GM12873 (cell line): ENCODE measurements around the gene PHF5A.

ENCODE experiments used
- CTCF ChIP-seq: IDR thresholded peaks from 2 replicates; pipeline ENCODE4 v1.5.1; 2012; ENCODE audit warnings: low read depth, mild to moderate bottlenecking, moderate library complexity, low read length, control low read depth; ENCODE audit not compliant: insufficient read depth; ENCODE audit errors: missing control alignments

Gene PHF5A

GRCh38 chr22:41478473-41478872 lies 10.0 kb upstream of the PHF5A start:
- TF ChIP-seq CTCF, result no peak

- no peak for TF ChIP-seq CTCF
These were observed 6.5 kb upstream of the PHF5A start for GRCh38 chr22:41474872-41475451.

DNA sequence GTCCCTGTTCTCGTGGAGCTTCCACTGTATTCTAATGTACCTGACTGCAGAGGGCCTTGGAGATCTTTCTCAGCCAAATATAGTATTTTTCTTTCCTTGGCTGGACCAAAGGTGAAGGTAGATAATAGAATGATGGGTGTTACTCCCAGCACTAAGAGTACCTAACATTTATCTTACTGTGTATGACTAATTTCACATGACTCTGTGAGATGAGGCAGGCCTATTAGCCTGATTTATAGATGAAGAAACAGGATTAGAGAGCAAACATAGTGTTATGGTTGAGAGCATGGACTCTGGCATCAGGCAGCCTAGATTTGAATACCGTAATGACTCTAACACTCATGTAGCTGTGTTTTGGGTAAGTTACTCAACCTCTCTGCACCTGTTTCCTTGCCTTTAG lies 3.1 kb upstream of the PHF5A start:
- TF ChIP-seq CTCF, result no peak

DNA sequence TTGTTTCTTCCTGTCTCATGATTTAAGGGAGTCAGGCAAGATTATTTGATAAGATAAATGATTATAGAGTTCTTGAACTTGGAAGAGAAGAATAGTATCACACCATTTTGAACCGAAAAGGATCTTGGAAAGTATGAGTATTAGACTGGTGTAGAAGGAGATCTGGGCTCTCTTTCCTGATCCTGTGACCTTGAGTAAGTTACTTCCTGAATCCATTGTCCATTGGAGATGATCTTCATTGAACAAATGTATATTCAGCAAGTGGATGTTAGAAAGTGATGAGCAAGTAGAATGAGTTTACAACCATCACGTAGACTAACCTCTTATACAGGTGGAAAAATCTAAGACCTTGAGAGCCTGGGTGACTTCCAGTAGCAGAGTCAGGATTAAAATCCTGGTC lies 2.4 kb upstream of the PHF5A start:
- TF ChIP-seq CTCF, result no peak

GRCh38 chr22:41469218-41469851 lies 843 bp upstream of the PHF5A start:
- TF ChIP-seq CTCF, result no peak

- no peak for TF ChIP-seq CTCF
These were observed 6.6 kb downstream of the PHF5A start for GRCh38 chr22:41461901-41462300.

DNA sequence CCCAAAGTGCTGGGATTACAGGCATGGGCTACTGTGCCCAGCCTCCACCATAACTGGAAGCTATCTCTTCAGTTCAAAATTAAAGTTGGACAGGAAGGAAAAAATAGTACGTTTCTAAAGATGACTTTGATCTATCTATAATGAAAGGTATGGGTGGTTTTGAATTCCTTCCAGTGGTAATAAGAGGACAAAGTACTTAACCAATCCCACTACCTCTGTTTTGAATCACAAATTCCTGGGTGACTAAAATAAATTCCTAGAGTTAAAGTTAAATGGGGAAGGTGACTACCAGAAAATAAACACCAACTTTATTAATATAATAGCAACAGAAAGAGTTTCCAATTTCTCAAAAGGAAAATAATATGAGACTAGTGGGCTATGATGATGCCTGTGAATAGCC lies 9.1 kb downstream of the PHF5A start:
- no peak for TF ChIP-seq CTCF
